HG03460 (cell line): ENCODE measurements around the gene LARGE1.

Experiments
- ATAC-seq: cut with Tn5 transposase; IDR thresholded peaks from one replicate; pipeline ENCODE4 v1.9.1; 2021; ENCODE audit not compliant: unreplicated experiment

LARGE1 gene

DNA sequence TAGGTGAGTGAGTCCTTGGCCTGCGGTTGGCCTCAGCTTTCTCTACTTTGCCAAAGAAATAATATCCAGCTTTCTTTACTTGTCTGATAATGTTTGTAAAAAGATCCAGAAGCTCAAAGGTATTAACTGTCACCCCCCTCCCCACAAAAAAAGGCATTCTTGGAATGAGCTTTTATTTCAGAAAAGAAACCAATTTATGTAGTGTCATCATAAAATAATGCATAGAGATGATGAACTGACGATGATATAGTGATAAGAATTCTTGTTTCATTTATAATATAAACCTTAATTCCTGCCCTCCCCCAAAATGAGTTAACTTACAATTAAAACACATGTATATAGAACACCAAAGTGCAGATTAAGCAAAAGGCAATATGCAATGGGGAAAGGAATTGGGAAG, 191.4 kb downstream of the LARGE1 start:
- no peak for ATAC-seq

DNA sequence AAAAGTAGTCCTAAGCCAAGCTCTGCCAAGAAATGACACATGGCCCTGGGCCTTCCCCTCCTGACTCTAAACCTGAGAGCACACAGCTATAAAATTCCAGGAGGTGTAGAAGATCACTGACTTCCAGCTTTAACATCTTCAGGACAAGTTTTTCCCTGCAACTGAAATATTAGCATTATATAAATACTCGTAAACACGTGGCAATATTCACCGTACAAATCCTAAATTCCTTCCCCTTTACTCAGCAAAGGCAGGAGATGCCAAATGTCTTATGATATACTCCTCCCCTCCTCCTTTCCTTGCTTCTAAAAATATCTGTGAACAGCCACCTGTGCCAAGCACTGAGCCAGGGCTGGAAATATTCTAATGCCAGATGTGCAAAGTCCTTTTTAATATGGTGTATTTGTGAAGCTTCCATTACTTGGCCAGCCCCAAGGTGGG, 194.0 kb downstream of the LARGE1 start:
- ATAC-seq: no peak

DNA sequence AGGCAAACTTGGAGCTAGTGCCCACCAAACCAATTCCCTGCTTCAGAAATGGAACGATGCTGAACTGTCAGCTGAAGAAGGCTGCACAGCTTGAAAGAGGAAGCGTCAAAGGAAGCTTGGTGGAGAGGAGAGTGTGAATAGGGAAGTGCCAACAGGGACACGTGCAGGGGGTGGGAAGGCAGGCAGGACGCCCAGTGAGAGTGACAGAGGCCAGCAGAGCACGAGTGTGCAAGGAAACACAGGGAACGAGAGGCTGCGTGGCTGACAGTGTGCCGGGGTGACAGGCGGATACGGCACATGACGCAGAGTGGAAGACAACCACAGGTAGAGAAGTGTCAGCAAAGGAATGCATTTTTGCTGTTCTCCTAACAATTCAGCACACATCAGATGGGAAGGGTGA, 196.4 kb downstream of the LARGE1 start:
- ATAC-seq: no peak

DNA sequence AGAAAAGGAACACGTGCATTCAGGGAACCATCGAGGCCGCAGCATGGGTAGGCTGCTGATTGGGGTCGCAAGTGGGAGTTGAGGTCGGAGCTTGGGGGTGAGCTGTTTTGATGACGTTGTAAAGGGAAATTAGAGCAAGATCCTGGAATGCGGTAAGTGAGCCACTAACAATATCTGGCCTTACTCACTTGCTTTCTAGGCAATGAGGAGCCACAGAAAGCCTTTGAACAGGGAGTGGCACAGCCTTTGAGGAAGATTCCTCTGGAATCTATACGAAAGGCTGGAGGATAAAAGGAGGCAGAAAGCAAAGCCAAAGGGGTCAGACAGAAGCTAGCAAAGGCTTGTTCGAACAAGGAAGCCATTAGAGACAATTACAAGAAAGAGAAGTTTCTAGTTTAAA, 197.5 kb downstream of the LARGE1 start:
- ATAC-seq: no peak

DNA sequence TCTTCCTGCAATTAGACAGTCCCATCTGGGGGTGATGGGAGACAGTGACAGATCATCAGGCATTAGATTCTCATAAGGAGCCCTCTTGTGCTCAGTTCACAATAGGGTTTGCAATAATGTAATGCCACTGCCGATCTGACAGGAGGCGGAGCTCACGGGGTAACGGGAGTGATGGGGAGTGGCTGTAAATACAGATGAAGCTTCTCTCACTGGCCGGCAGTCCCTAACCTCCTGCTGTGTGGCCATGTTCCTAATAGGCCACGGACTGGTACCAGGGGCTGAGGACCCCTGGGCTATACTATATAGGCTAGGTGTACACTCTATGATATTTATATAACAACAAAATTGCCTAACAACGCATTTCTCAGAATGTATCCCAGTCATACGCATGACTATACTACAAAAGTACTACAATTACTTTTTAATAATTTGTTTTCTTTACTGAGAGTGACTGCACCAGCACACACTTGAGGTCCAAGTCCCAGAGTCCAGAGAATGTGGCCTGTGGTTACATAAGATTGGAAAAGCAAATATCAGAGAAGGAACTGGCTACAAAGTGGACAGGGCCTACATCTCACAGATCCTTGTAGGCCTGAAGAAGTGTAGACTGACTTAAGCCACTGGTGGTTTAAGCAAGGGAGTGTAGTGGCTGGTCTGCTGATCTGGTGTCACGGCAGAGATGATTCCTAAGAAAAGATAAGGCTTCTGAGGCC, 200.0 kb downstream of the LARGE1 start:
- no peak for ATAC-seq

DNA sequence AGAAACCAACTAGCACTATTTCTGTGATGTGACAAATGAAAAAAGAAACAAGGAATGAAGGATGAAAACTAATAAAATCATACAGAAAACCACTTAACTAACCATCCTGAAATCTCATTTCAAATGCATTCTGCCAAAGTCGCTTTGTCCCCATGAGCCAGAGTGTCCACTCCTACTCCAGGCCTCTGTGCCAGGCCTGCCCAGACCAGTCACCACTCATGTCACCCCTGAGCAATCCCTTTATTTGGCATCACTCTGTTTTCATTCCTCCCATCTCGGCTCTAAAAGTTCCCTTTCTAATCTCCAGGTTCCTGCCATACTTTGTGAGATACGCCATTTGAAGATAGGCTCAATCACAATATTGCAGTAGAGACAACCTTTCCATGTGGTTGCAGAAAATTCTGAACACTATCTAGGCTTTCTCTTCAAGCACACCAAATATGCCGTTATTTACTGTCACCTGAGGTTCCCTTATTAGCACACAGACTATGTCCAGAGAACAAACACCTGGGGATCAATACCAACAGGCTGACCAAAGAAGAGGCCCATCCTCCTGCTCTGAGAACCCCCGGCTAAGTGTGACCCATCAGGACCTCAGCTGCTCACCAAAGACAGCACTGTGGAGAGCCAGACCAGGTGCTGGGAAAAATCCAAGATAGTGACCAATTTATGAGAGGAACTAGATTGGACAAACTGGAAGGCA, 202.4 kb downstream of the LARGE1 start:
- ATAC-seq: no peak

DNA sequence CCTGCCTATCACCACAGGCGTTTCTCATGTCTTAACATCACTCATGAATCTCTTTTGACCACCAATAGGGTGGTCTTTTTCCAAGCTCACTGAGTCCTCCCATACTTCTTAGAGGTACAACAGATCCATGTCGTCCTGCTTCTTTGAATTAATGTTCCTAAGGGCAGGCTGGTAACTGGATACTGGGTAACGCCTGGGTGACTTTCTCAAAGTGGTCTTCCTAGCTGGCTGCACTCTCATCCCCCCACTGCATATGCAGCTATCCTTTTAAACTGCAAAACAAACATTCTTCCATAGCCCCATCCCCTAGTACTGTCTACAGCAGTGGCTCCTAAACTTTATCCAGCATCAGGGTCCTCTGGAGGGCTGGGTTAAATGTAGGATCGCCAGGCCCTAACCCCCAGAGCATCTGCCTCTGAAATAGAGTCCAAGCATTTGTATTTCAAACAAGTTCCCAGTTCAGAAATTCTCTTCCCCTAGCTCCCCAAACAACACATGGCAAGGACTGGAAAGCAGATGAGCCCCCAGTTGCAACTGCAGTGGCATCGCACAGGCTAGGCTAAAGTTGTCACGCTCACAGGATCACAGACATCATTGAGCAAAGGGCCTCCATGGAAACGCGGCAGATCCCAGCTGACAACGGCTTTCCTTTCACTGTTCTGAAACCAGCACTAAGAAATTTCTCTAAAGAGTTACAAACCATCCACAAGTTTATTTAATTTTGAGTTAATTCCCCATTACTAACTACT, 204.9 kb downstream of the LARGE1 start:
- ATAC-seq: no peak

DNA sequence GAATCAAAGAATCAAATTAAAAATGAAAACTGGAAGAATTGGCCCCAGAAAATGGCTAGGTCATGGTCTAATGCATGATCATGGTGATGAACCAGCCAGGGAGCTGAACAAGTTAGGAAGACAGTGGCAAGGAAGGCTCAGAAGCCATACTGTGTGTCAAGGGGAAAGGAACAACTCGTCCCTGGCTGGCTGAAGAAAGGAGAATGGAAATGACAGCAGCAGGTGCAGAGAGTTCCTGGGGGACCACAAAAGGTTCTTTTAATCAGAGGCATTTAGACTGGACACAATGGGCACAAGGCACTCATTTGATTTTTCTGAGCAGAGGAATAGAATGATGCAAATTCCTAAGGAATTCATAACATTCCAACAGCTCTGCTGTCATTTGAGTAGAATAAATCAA, 209.9 kb downstream of the LARGE1 start:
- ATAC-seq: no peak

DNA sequence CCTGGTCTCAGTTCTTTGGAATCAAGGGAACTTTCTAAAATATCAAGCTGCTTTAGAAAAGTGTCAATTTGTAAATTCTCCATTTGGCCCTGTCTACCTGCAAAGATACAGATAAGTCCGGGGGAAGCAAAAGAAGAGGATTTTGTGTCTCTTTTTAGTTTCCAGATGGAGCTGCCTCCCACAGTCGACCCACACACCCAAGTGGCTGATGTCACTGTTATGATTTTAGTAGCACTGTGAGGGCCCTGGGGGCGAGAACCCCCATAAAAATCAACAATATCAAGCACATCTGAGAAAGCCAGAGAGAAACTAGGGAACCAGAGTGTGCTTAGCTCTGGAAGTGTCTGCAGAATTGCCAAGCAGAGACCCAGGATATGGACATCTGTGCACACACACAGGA, 212.7 kb downstream of the LARGE1 start:
- ATAC-seq: no peak

DNA sequence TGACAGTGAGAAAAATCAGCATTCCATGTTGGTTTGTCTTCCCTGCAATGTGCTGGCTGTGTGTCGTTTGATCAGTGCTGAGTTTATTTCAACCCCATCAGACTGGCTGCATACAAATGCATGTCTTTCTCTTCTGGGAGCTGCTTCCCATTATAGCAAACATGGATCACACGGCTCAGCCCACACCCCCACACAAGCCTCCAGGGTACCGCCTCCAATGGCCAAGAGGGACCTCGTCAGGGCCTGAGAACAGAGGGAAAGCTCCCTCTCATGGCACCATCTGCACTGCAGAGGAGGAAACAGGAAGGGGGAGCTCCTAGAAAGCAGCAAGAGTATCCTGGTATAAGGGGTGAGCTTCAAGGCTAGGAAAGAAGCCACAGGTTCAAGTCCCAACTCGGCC, 214.2 kb downstream of the LARGE1 start:
- ATAC-seq: no peak

DNA sequence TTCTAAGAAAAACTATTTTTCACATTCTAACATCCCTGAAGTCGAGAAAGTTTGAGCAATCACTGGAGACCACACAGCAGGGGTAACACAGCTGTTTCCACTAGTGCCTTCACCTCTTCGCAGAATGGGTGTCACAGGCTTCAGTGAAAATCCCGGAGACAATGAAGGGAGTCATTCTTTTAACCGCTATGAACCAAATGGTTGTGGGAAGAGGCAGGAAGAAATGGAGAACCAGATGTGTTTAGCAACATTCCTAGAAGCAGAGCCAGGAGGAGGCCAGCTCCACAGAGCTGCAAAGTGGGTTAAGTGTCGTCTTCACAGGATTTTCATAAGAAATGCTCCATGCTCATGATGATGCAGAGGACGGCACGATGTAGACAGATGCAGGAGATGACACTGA, 221.1 kb downstream of the LARGE1 start:
- no peak for ATAC-seq

DNA sequence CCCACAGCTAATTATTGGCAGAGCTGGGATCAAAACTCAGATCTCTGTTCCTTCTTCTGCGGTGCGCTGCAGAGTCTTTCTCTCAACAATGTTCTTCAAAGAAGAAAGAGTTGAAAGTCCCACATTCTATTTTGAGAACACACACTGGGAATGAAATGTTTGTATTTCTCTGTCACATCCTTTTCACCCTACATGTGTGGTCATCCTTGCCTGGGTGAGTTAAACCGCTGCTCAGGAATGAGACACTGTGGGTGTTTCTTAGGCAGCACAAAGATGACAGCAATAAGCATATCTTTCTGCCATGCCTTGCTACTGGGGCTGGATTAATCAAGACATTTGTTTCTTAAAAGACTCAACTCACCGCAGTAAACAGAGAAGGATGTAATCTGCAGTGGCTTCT, 222.6 kb downstream of the LARGE1 start:
- ATAC-seq: no peak

DNA sequence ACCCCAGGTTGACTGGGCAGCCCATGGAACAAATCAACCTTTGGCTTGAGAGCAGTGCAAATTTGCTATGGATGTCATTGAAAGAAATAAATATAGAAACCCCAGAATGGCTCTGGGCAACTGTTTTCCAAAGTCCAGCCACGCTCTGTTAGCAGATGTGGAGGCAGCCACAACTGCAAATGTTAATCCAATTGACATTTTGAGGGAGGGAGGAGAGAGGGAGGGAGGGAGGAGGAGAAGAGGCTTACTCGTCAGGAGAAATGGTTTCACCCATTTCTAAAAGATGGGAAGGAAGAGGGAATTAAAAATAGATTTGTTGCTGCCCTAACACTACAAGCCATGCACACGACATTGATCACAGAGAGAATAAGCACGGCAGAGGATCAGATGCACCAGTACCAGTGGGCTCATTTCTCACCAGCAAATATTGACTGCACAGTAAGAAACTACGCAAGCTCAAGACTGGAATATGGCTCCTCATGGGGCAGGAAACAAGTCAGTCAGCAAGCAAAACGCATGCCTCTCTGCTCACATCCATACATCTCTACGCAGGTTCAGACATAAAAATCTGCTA, 229.1 kb downstream of the LARGE1 start:
- no peak for ATAC-seq

DNA sequence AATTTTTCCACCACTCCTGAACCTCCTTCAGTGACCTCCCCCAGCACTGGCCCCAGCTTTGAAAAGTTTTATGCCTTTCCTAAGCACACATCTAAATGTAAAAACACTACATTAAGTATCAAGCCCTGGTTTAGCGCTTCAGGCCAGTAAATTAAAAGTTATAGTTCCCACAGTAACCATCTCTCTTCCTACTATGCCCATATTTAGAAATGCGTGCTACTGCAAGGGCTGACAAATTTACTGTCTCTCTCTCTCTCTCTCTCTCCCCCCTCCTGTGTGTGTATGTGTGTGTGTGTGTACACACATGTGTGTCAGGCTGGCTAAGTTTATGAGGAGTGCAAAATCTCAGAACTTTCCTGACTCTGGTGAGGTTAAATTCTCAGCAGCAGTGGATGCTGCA, 231.4 kb downstream of the LARGE1 start:
- ATAC-seq: no peak

DNA sequence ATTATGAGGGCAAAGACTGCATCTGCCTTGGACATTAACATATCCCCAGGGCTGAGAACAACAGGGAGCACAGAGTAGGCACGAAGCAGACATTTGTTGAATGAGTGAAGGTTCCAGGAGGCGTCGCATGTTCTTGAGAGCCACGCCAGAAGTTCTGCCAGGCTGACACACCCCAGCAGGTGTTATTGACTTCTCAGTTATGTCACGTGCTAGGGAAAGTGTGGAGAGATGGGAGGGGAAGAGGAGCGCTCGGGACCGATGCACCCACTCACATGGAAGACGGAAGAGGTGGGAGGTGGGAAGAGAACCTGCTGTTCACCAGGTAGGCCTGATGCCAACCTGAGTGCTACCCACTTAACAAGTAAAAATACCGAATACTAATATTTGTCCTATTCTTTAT, 232.8 kb downstream of the LARGE1 start:
- no peak for ATAC-seq

DNA sequence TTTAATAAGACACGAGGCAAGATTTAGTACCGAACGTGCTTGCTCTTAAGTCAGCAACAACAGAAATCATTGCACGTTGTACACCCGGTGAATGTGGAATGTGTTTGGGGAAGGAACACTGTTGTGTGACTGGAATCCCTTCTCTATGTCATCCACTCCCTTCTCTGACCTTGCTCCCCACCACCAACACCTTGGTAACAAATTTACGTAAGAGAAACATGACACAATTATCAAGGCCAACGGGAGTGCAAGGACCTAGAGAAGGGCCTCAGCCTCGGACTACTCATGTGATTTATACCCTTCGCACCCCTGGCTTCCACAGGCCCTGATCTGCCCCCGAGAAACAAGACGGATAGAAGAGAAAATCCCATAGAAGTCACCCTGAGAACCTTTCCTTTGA, 236.2 kb downstream of the LARGE1 start:
- no peak for ATAC-seq

DNA sequence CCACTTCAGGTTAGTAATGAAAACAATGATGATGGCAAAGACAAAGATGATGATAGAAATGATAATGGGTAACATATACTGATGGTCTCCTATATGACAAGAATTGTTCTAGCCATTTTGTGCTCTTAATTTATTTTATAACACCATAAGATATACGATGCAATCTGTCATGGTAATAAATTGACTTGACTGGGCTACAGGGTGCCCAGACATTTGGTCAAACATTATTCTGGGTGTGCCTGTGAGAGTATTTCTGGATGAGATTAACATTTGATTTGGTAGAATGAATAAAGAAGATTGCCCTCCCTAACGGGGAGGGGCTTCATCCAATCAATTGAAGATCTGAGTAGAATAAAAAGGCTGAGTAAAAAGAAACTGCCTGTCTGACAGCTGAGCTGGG, 237.3 kb downstream of the LARGE1 start:
- ATAC-seq: no peak

DNA sequence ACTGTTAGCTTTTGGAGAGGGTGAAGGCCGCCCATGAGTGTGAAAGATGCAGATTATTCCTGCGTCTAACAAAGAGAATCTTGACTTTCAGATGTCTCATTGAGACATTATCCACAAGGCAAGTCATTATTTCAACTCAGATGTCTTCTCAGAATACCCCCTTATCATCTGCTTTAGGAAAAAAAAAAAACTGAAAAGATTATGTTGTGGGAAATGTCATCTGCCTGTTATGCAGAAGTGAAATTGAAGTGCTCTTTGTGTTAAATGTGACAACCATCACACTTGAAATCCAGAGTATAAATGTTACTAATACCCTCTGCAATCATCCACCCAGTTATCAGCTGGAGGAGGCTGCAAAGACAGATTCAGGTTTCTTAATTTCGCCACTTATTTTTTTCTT, 239.6 kb downstream of the LARGE1 start:
- no peak for ATAC-seq

DNA sequence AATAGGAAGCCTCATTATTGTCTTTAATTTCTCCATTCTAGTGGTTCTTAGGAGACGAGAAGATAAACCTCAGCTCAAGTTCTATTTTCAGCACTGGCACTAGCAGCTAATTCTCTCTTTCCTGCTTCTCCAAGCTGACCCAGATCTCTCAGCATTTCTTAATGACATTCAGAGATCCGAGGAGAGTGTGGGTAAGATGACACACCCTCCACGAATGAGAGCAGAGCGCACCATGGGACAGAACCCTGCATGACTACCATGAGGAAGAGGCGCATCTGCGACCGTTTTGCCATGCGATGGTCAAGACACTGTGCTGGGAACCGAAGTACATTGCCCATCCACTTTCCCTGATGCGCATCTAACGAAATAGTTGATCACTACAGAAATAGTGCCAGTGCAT, 241.8 kb downstream of the LARGE1 start:
- no peak for ATAC-seq

DNA sequence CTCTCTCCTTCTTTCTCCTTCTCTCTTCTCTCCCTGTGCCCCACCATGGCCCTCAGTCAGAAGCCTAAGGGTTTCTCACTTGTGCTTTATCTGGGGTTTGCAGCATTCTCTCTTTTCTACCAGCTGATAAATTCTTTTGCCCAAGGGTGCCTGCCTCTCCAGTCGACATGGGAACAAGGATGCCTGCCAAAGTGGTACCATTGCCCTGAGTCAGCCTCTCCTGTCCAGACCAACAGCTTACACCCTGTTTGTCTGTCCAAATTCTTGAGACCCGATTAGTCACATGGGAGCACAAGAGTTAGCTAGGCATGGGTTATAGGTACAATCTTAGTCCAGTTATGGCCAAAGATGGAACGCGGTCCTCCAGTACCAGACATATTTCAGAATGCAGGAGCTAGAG, 242.7 kb downstream of the LARGE1 start:
- ATAC-seq: no peak

DNA sequence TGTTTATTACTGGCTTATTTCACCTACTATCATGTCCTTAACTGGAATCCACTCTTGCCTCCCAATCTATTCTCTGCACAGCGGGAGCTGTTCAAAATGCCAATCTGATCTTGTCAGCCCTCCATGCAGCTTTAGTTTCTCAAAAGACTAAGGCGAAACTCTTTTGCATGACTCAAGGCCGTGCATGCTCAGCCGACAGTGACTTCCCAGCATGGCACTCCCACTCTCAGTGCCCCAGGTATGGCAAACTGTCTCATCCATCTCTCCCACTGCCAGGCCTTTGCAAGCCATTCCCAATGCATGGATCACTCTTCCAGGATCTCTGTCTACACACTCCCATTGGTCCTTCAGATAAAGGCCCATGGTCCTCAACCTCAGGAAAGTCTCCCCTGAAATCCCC, 245.9 kb downstream of the LARGE1 start:
- no peak for ATAC-seq

DNA sequence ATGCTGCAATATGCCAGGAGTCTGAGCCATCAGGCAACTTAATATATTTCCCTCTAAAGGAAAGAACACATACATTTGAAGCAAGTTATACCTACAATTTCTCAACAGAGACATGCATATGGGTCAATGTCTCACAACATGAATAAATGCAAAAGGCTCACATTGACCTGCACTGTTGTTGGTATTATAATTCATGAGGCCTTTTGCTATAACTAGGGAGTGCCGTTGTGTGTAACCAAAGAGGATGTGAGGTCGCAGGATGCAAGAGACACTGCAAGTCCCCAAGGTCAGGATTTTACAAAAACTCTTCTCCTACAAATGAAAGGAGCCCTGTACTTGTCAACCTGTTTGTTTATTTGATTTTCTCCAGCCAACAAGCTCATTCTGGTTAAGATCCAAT, 250.5 kb downstream of the LARGE1 start:
- ATAC-seq: no peak
